ENCODE data around the gene GRHL1. TPM values are rescaled to one million over a fixed set of nuclear protein-coding genes. Genes with fewer than 3 reads are reported as not detected.

The GRHL1 gene
- total and polyA plus RNA-seq, 2 of the 4 experiments (the other 2 are of a cell fraction), result 0.18 to 0.21 TPM

DNA sequence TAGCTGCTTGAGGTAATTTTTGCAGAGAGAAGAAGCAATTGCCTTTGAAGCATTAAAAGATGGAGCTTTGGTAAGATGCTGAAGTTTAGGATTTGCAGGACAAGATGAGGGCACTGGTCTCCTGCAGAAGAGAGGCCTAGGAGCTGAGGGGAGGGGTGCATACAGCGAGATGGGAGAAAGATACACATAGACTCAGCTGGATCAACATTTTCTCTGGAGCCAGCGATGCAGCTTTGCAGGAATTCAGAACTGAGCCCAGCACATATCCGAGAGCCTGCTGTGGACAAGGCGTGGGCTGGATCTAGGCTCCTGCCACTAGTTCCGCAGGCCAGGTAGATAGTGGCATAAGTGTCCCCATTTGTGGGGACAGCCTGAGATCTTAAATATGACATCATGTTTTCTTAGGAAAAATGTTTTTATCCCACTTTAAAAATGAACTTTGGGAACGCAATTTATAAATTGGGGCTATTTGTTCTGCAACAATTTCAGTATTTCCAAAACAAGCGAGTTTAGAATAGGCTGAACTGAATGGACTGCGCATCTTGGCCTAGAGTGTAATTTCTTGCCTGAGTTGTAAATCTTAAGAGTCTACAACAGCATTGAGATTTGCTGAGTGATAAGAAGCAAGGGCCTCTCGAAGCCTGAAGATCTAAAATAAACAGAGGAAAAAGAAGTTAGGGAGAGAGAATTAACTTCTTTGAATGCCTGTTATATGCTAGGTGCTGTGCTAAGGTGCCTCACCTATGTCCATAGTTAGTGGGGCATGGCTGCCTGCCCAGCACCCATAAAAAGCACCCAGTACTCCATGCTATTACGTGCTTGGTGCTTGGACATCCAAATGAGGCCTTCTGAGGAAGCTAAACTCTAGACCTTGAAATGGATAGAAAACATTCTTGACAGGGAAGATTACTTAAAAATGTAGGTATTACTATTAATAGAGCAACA lies 17.3 kb downstream of the GRHL1 start:
- in situ Hi-C loops (cut with MboI; ENCODE audit: low sequenced_read_pairs), result no loop called here
- Histone ChIP-seq H3K56ac (ENCODE audit: extremely low read depth, insufficient read depth, low read length) (no peak overlapping the region), H3K9ac (ENCODE audit: low read depth, low read length) (no peak overlapping the region), H2BK20ac (ENCODE audit: low read depth, low read length) (no peak overlapping the region), H2BK120ac (ENCODE audit: low read depth, low read length) (no peak overlapping the region), H2AFZ (replicated peaks; ENCODE audit: low read length, poor library complexity) (no peak overlapping the region), H4K91ac (ENCODE audit: insufficient read depth, low read depth, low read length) (no peak overlapping the region), H3K14ac (replicated peaks; ENCODE audit: low read depth, low read length) (no peak overlapping the region), H3K18ac (ENCODE audit: low read depth, low read length) (no peak overlapping the region), H3K27ac (ENCODE audit: insufficient read depth, low read length) (no peak overlapping the region), H3K4me1 (ENCODE audit: control insufficient read depth, insufficient read depth, low read length) (peaks cover 24% of the 10 kb centered on the region), H3K9me1 (ENCODE audit: insufficient read depth, low read length) (peaks cover 6% of the 10 kb centered on the region), H3K36me3 (ENCODE audit: control insufficient read depth, insufficient read depth, low read length) (no peaks in the 10 kb centered on the region), H4K8ac (ENCODE audit: low read depth in 2 of 2, low read length in 2 of 2) (no peak overlapping the region), H3K4ac (ENCODE audit: low read depth, low read length) (no peak overlapping the region), H2AK5ac (ENCODE audit: low read depth, low read length) (no peak overlapping the region), H3K4me3 (ENCODE audit: insufficient read depth, low read depth, low read length) (no peak overlapping the region), H2BK15ac (ENCODE audit: low read depth, low read length) (no peak overlapping the region), H2BK5ac (ENCODE audit: low read depth, low read length, poor library complexity, severe bottlenecking) (no peak overlapping the region), H3K4me2 (ENCODE audit: low read depth, low read length) (no peak overlapping the region), H3K23ac (ENCODE audit: low read depth, low read length) (no peak overlapping the region), H2AK9ac (replicated peaks; ENCODE audit: low read depth, low read length, poor library complexity) (no peak overlapping the region), H4K20me1 (ENCODE audit: insufficient read depth, low read length) (no peaks in the 10 kb centered on the region), H3K79me1 (ENCODE audit: low read depth in 1 of 2, low read length in 2 of 2) (no peaks in the 10 kb centered on the region), H3K27me3 (ENCODE audit: control insufficient read depth, insufficient read depth, low read length) (no peaks in the 10 kb centered on the region), H4K5ac (ENCODE audit: low read depth, low read length) (no peak overlapping the region), H3K9me3 (ENCODE audit: control insufficient read depth, insufficient read depth, low read length) (no peaks in the 10 kb centered on the region)
- ATAC-seq (ENCODE audit: low read depth), result no peak
- CTCF ChIA-PET, result no interaction called here
- dilution Hi-C loops (cut with HindIII; ENCODE audit: low sequenced_read_pairs, unreplicated experiment), result no loop called here
- BruUV-seq (replicated peaks), result no TSS peak
- intact Hi-C loops (cut with micrococcal nuclease), result no loop called here
- WGBS, 2 experiments (ENCODE audit: extremely low coverage in 2 of 2, insufficient read length in 1 of 2), result no CpG with 5 or more reads among the region's 10 CpGs
- no peak for TF ChIP-seq NFE2L2 (IDR thresholded peaks at IDR 0.05; ENCODE audit: low read depth, low read length)
- no peak for TF ChIP-seq RCOR1 (IDR thresholded peaks at IDR 0.05; ENCODE audit: insufficient replicate concordance, low read length)
- no peak for TF ChIP-seq CHD1 (IDR thresholded peaks at IDR 0.05; ENCODE audit: low read depth, low read length)
- TF ChIP-seq MAZ (IDR thresholded peaks at IDR 0.05; ENCODE audit: borderline replicate concordance, low read depth, low read length), result no peak
- TF ChIP-seq CEBPB (IDR thresholded peaks at IDR 0.05; ENCODE audit: low read depth, low read length), result no peak
- TF ChIP-seq, protein P1, sequence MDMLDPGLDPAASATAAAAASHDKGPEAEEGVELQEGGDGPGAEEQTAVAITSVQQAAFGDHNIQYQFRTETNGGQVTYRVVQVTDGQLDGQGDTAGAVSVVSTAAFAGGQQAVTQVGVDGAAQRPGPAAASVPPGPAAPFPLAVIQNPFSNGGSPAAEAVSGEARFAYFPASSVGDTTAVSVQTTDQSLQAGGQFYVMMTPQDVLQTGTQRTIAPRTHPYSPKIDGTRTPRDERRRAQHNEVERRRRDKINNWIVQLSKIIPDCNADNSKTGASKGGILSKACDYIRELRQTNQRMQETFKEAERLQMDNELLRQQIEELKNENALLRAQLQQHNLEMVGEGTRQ (IDR thresholded peaks at IDR 0.05; ENCODE audit: low read depth, low read length), result no peak
- TF ChIP-seq RAD21 (IDR thresholded peaks at IDR 0.05; ENCODE audit: low read length), result no peak
- no peak for TF ChIP-seq MXI1 (IDR thresholded peaks at IDR 0.05; ENCODE audit: borderline replicate concordance, low read depth, low read length)
- no peak for TF ChIP-seq FOS (IDR thresholded peaks at IDR 0.05; ENCODE audit: low read depth, low read length)
- TF ChIP-seq BHLHE40 (IDR thresholded peaks at IDR 0.05; ENCODE audit: low read depth, low read length), result no peak
- DNase-seq, result no peak
- POLR2A ChIA-PET (ENCODE audit: unreplicated experiment), result no interaction called here

All from IMR-90 (cell line).